HG03196 (cell line): ENCODE data around the gene PTGS1.

Experiments used
- ATAC-seq: cut with Tn5 transposase; IDR thresholded peaks from one replicate; pipeline ENCODE4 v1.9.1; 2021; ENCODE audit not compliant: unreplicated experiment

Gene PTGS1

DNA sequence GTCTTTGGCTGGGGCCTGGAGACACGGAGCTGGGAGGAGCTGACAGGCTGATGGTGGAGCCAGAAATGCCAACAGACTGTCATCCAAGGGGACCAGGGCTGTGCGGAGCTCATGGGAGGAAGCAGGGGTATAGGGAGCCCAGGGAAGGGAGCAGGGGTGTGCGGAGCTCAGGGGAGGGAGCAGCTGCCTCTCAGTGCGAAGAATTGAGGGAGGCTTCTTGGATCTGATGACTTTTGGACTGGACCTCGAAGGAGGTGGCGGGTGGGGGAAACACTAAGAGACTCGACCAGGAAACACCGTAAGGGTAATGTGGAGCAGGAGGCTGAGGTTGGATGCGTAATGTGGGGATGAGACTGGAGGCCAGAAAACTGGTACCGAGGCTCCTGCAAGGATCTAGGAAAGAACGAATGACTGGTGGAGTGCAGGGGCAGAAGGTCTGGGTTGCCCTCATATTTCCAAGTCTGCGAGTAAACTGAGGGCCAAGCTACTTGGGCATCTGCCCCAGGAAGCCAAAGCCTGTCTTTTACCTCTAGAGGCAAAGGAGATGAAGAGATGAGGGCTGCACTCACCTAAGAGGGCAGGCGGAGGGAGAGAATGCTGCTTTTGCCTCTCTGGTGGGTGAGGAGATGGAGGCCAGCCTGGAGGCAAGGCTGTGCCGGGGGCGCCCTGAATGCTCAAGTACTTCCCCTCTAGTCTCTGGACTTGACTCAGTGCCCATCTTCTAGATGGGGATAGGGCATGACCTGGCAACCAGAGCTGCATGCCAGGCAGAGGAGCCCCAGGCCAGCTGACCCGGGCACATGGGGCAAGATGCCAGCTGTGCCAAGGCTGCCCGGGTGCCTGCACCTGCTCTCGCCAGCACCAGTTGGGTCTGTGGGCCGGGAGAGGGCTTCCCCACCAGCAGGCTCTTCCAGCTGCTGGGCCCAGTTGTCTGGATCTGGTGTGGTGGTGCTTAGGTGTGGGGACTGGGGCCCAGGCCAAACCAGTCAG, 2.3 kb downstream of the PTGS1 start:
- ATAC-seq = no peak

DNA sequence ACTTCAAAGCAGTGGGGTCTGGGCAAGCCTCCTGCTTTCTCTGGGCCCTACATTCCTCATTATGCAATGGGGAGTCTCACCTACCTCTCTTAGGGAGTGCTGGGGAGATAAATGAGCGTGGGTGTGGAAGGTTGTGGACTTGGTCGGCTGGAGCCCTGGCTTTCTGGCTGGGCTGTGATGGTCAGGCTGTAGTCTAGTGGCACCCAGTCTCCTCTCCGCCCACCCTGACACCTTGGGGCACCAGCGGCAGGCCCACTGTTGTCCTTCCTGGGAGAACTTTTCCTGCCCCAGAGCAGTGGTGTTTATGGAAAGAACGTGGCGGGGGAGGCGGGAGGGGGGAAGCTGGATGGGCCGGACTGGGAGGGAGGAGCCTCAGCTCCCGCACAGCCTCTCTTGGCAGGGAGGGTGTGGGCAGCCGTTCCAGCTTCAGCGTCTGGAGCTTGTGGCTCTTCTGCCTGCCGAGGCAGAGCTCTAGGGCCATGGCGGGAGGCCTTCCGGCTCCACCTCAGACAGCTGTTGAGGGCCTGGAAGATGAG, 4.1 kb downstream of the PTGS1 start:
- no peak for ATAC-seq

- ATAC-seq = no peak
Observed at GRCh38 chr9:122376796-122377195, 6.0 kb downstream of the PTGS1 start.

GRCh38 chr9:122377241-122378164, 6.7 kb downstream of the PTGS1 start:
- no peak for ATAC-seq

- ATAC-seq = no peak
Observed at GRCh38 chr9:122378236-122378635, 7.4 kb downstream of the PTGS1 start.

GRCh38 chr9:122379340-122379739, 8.5 kb downstream of the PTGS1 start:
- no peak for ATAC-seq

DNA sequence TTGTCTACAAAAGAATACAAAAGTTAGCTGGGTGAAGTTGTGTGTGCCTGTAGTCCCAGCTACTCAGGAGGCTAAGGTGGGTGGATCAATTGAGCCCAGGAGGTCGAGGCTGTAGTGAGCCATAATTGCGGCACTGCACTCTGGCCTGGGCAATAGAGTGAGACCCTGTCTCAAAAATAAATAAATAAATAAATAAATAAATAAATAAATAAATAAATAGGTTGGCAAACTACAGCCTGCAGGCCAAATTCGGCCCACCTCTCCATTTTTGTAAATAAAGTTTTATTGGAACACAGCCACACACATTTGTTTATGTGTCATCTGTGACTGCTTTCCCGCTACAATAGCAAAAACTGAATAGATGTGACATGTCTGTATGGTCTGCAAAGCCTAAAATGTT, 9.5 kb downstream of the PTGS1 start:
- ATAC-seq = no peak

GRCh38 chr9:122381206-122381950, 10.6 kb downstream of the PTGS1 start:
- ATAC-seq = no peak

GRCh38 chr9:122382901-122383850, 12.4 kb downstream of the PTGS1 start:
- ATAC-seq = no peak

GRCh38 chr9:122383992-122384461, 13.2 kb downstream of the PTGS1 start:
- ATAC-seq = no peak

DNA sequence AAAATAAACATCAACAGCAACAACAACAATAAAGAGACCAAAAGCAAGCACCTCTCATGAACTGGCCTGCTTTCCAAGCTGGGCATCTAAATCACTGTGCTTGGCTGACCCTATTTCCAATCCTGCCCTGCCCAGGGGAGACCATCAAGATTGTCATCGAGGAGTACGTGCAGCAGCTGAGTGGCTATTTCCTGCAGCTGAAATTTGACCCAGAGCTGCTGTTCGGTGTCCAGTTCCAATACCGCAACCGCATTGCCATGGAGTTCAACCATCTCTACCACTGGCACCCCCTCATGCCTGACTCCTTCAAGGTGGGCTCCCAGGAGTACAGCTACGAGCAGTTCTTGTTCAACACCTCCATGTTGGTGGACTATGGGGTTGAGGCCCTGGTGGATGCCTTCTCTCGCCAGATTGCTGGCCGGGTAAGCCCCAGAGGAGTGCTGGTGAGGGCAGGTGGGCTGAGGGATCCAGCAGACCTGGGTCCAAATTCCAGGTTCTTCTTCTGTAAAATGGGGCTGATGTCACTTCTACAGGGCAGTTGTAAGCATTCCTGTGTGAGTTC, 15.6 kb downstream of the PTGS1 start:
- no peak for ATAC-seq

DNA sequence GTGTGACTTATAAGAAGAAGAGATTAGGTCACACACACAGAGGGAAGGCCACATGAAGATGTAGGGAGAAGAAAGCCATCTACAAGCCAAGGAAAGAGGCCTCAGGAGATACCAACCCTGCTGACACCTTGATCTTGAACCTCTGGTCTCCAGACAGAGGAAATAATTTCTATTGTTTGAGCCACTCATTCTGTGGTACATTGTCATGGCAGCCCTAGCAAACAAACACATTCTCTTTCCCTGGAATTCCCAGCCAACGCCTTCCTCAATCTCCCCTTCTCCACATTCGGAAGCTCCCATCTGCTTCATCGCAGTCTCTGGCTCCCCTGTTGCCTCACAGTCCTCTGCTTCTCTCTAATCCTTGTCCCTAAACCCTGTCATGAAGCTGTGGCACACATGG, 16.7 kb downstream of the PTGS1 start:
- ATAC-seq = no peak

GRCh38 chr9:122389195-122389594, 18.4 kb downstream of the PTGS1 start:
- no peak for ATAC-seq

- no peak for ATAC-seq
Observed at GRCh38 chr9:122389799-122390481, 19.1 kb downstream of the PTGS1 start.

GRCh38 chr9:122392284-122392683, 21.5 kb downstream of the PTGS1 start:
- ATAC-seq = no peak

DNA sequence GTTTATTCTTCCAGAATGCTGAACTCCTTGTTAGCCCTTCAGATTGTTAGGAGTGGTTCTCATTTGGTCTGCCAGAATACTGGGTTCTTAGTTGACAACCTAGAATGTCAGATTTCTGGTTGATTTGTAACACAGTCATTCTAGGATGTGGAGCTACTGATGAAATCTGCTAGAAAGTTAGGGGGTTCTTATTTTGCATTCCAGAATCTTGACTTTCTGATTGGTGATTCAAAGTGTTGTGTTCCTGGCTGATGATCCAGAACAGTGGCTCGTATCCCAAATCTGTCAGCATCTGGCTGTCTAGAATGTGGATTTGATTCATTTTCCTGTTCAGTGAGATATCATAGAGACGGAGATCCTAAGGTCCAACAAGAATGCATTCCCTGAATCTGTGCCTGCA, 21.9 kb downstream of the PTGS1 start:
- no peak for ATAC-seq

DNA sequence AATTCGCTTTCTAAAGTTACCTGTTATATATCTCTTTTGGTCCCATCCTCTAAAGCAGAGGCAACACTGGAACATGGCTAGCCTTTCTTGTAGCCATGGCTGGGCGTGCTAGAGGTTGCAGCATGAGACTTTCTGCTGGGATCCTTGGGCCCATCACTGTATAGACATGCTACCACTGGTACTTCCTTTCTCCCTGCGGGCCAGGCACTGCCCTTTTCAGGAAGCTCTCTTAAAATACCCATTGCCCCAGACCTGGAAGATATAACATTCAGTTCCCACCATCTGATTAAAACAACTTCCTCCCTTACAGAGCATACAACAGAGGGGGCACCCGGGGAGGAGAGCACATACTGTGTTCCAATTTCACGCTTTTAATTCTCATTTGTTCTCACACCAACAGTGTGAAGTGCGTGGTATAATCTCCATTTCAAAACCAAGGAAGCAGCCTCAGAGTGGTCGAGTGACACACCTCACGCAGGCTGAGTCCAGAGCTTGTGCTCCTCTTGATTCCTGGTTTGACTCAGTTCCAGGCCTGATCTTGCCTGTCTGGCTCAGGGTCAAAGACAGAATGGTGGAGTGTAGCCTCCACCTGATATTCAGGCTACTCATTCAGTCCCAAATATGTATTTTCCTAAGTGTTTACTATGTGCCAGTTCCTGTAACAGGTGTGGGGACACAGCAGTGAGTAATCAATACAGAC, 22.6 kb downstream of the PTGS1 start:
- no peak for ATAC-seq
